GM12873 (cell line): ENCODE data around the gene SORCS2.

ENCODE experiments used
- CTCF ChIP-seq: IDR thresholded peaks from 2 replicates; pipeline ENCODE4 v1.5.1; 2012; ENCODE audit warnings: low read depth, mild to moderate bottlenecking, moderate library complexity, low read length, control low read depth; ENCODE audit not compliant: insufficient read depth; ENCODE audit errors: missing control alignments

Gene SORCS2

GRCh38 chr4:7559316-7559715, 367.0 kb downstream of the SORCS2 start:
- TF ChIP-seq CTCF, result no peak

GRCh38 chr4:7559741-7560395, 367.5 kb downstream of the SORCS2 start:
- no peak for TF ChIP-seq CTCF

- no peak for TF ChIP-seq CTCF
Measured at GRCh38 chr4:7561557-7561956, 369.2 kb downstream of the SORCS2 start.

GRCh38 chr4:7564242-7564641, 371.9 kb downstream of the SORCS2 start:
- no peak for TF ChIP-seq CTCF

- no peak for TF ChIP-seq CTCF
Measured at GRCh38 chr4:7565483-7565882, 373.1 kb downstream of the SORCS2 start.

GRCh38 chr4:7569810-7570783, 377.8 kb downstream of the SORCS2 start:
- TF ChIP-seq CTCF, result no peak

- no peak for TF ChIP-seq CTCF
Measured at GRCh38 chr4:7571001-7571400, 378.7 kb downstream of the SORCS2 start.
